MM.1S (cell line): Measurements from ENCODE around the gene TENT4A.

Experiments
- DNase-seq: peaks from one replicate; pipeline ENCODE4 v3.0.0-alpha.2; 2015
- H2AFZ ChIP-seq: fragments of 300-600 bp; sonication (generic); 2 replicates; pipeline ENCODE4 v1.6.0; 2016; ENCODE audit warnings: antibody characterized with exemption, low read length
- H3F3A ChIP-seq: fragments of 300-600 bp; sonication (generic); 2 replicates; pipeline ENCODE4 v1.6.1; 2016; ENCODE audit warnings: mild to moderate bottlenecking, antibody characterized with exemption, low read length, moderate library complexity, mixed read lengths; ENCODE audit not compliant: insufficient read depth
- H3K27ac ChIP-seq: fragments of 300-600 bp; sonication (generic); 2 replicates; pipeline ENCODE4 v1.5.1; 2016; ENCODE audit warnings: mild to moderate bottlenecking, low read length
- H3K27me3 ChIP-seq: fragments of 300-600 bp; sonication (generic); replicated peaks from 2 replicates; pipeline ENCODE4 v1.6.0; 2016; ENCODE audit warnings: low read length; ENCODE audit not compliant: insufficient read depth
- H3K36me3 ChIP-seq: fragments of 300-600 bp; sonication (generic); replicated peaks from 2 replicates; pipeline ENCODE4 v1.6.1; 2016; ENCODE audit warnings: mild to moderate bottlenecking, low read length, mixed read lengths; ENCODE audit not compliant: insufficient read depth
- H3K4me1 ChIP-seq: fragments of 300-600 bp; sonication (generic); 2 replicates; pipeline ENCODE4 v1.6.1; 2016; ENCODE audit warnings: low read length, mixed read lengths
- H3K4me2 ChIP-seq: fragments of 300-600 bp; sonication (generic); 2 replicates; pipeline ENCODE4 v1.6.0; 2016; ENCODE audit warnings: low read depth, low read length
- H3K4me3 ChIP-seq: fragments of 300-600 bp; sonication (generic); 2 replicates; pipeline ENCODE4 v1.5.1; 2016; ENCODE audit warnings: low read length, mixed read lengths
- H3K79me2 ChIP-seq: fragments of 300-600 bp; sonication (generic); 2 replicates; pipeline ENCODE4 v1.6.1; 2016; ENCODE audit warnings: mixed run types, low read length, mixed read lengths
- H3K9ac ChIP-seq: fragments of 300-600 bp; sonication (generic); 2 replicates; pipeline ENCODE4 v1.6.1; 2016; ENCODE audit warnings: low read length, mixed read lengths
- H3K9me2 ChIP-seq: fragments of 300-600 bp; sonication (generic); replicated peaks from 2 replicates; pipeline ENCODE4 v1.6.1; 2016; ENCODE audit warnings: mild to moderate bottlenecking, low read length, mixed read lengths; ENCODE audit not compliant: insufficient read depth
- H3K9me3 ChIP-seq: fragments of 300-600 bp; sonication (generic); replicated peaks from 2 replicates; pipeline ENCODE4 v1.6.1; 2016; ENCODE audit warnings: mild to moderate bottlenecking, low read length, mixed read lengths; ENCODE audit not compliant: insufficient read depth
- H4K20me1 ChIP-seq: fragments of 300-600 bp; sonication (generic); 2 replicates; pipeline ENCODE4 v1.6.1; 2016; ENCODE audit warnings: mild to moderate bottlenecking, low read length, moderate library complexity, mixed read lengths; ENCODE audit not compliant: insufficient read depth
- EZH2 ChIP-seq: fragments of 300-600 bp; sonication (generic); optimal IDR thresholded peaks from 2 replicates; pipeline ENCODE3; 2017; ENCODE audit warnings: low read depth, mild to moderate bottlenecking, antibody characterized with exemption, low read length, mixed read lengths
- EZH2phosphoT487 ChIP-seq: fragments of 300-600 bp; sonication (generic); IDR thresholded peaks from 2 replicates; pipeline ENCODE4 v1.6.1; 2018; ENCODE audit warnings: antibody characterized with exemption, low read length
- TF ChIP-seq, protein P1 (sequence below): fragments of 300-600 bp; sonication (generic); IDR thresholded peaks from 2 replicates; pipeline ENCODE4 v1.5.1; 2016; ENCODE audit warnings: antibody characterized with exemption, low read length, mixed read lengths

TENT4A gene

GRCh38 chr5:6734243-6734700, 21.0 kb downstream of the TENT4A start:
- Histone ChIP-seq H3K36me3 (no peaks in the 10 kb centered on the region), H3K4me1 (peaks cover 42% of the 10 kb centered on the region), H3K79me2 (peaks cover 93% of the 10 kb centered on the region), H3K4me3 (no peak overlapping the region), H3F3A (peaks cover 17% of the 10 kb centered on the region), H3K9ac (no peak overlapping the region), H3K27me3 (no peaks in the 10 kb centered on the region), H4K20me1 (no peaks in the 10 kb centered on the region), H3K9me2 (no peaks in the 10 kb centered on the region), H3K9me3 (no peaks in the 10 kb centered on the region), H2AFZ (no peak overlapping the region), H3K4me2 (no peak overlapping the region), H3K27ac (no peak overlapping the region)
- DNase-seq = no peak
- TF ChIP-seq EZH2phosphoT487 (no peak), EZH2 (no peak)
- TF ChIP-seq, protein P1, sequence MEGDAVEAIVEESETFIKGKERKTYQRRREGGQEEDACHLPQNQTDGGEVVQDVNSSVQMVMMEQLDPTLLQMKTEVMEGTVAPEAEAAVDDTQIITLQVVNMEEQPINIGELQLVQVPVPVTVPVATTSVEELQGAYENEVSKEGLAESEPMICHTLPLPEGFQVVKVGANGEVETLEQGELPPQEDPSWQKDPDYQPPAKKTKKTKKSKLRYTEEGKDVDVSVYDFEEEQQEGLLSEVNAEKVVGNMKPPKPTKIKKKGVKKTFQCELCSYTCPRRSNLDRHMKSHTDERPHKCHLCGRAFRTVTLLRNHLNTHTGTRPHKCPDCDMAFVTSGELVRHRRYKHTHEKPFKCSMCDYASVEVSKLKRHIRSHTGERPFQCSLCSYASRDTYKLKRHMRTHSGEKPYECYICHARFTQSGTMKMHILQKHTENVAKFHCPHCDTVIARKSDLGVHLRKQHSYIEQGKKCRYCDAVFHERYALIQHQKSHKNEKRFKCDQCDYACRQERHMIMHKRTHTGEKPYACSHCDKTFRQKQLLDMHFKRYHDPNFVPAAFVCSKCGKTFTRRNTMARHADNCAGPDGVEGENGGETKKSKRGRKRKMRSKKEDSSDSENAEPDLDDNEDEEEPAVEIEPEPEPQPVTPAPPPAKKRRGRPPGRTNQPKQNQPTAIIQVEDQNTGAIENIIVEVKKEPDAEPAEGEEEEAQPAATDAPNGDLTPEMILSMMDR = no peak

GRCh38 chr5:6734781-6735180, 21.5 kb downstream of the TENT4A start:
- Histone ChIP-seq H3K9me3 (no peaks in the 10 kb centered on the region), H4K20me1 (no peaks in the 10 kb centered on the region), H3K9me2 (no peaks in the 10 kb centered on the region), H2AFZ (no peak overlapping the region), H3K36me3 (no peaks in the 10 kb centered on the region), H3K79me2 (peaks cover 99% of the 10 kb centered on the region), H3K4me3 (no peak overlapping the region), H3K9ac (no peak overlapping the region), H3K4me1 (peaks cover 42% of the 10 kb centered on the region), H3F3A (peaks cover 12% of the 10 kb centered on the region), H3K27me3 (no peaks in the 10 kb centered on the region), H3K27ac (no peak overlapping the region), H3K4me2 (no peak overlapping the region)
- DNase-seq = no peak
- TF ChIP-seq EZH2phosphoT487 (no peak), EZH2 (no peak)
- TF ChIP-seq, protein P1 = no peak

DNA sequence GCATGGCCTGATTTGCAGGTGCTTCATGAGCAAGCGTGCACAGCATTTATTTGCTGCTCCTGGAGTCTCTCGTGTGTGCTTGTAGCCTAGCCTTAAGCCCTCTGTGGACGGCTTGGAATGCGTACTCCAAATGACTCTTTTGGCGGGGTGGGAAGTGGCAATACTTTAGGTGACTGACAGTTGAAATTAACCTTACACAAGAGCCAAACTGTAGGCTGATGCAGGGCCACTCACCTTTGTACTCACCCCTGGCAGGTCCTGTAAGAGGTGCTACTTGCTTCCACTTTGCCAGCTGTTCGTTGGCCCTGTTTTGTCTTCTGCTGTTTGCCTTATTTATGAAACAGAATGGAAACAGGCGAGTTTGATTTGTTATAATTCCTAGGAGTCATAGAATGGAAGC, 22.9 kb downstream of the TENT4A start:
- Histone ChIP-seq H3K9ac (no peak overlapping the region), H3K9me2 (no peaks in the 10 kb centered on the region), H3K4me2 (no peak overlapping the region), H3K4me1 (peaks cover 37% of the 10 kb centered on the region), H3K36me3 (no peaks in the 10 kb centered on the region), H3K79me2 (peaks cover 100% of the 10 kb centered on the region), H3K27ac (peak overlapping the region; percentile 86; the same call in 1 of the 2 replicates), H2AFZ (no peak overlapping the region), H3K9me3 (no peaks in the 10 kb centered on the region), H3K27me3 (no peaks in the 10 kb centered on the region), H4K20me1 (no peaks in the 10 kb centered on the region), H3K4me3 (no peak overlapping the region), H3F3A (0 out of 2 replicates have a peak, but pooled peaks cover 5% of the 10 kb centered on the region)
- DNase-seq = no peak
- TF ChIP-seq EZH2phosphoT487 (no peak), EZH2 (no peak)
- TF ChIP-seq, protein P1 = no peak
